ENCODE measurements around the gene STXBP6.

The STXBP6 gene

GRCh38 chr14:24879661-24880386, 170.1 kb downstream of the STXBP6 start:
- Histone ChIP-seq H3K4me3 (ENCODE audit: insufficient read depth in 1 of 2, low read depth in 1 of 2, low read length in 2 of 2) (peak overlapping the region in 1 of 2 experiments; percentile 48), H3K4me2 (ENCODE audit: low read length, poor library complexity, severe bottlenecking) (no peak overlapping the region), H3K27ac (ENCODE audit: low read length, poor library complexity, severe bottlenecking) (no peak overlapping the region), H3K9ac (ENCODE audit: low read length) (peak overlapping the region; percentile 82), H3K9me3 (ENCODE audit: control insufficient read depth, low read length) (no peaks in the 10 kb centered on the region), H2BK120ac (ENCODE audit: low read depth, low read length) (no peak overlapping the region), H2BK15ac (ENCODE audit: low read depth, poor library complexity, severe bottlenecking) (peak overlapping the region; percentile 48), H3K23ac (ENCODE audit: low read length in 2 of 2) (no peak overlapping the region), H3K18ac (ENCODE audit: low read depth in 1 of 2, low read length in 2 of 2) (peak overlapping the region in 1 of 2 experiments; percentile 4), H4K8ac (ENCODE audit: low read length) (no peak overlapping the region), H3K14ac (ENCODE audit: low read length in 2 of 2) (no peak overlapping the region), H2BK12ac (ENCODE audit: low read length in 2 of 2) (peak overlapping the region in 1 of 2 experiments; percentile 86), H3K27me3 (ENCODE audit: control insufficient read depth in 1 of 2, insufficient read depth in 1 of 2, low read length in 2 of 2) (no peaks in the 10 kb centered on the region), H2BK5ac (ENCODE audit: low read depth, low read length, poor library complexity, severe bottlenecking) (no peak overlapping the region), H3K36me3 (ENCODE audit: control insufficient read depth in 1 of 2, insufficient read depth in 2 of 2, low read depth in 1 of 2, low read length in 2 of 2) (no peaks in the 10 kb centered on the region), H4K91ac (ENCODE audit: low read length) (peak overlapping the region; percentile 7), H2AFZ (ENCODE audit: low read depth, low read length) (no peak overlapping the region), H3K79me1 (replicated peaks; ENCODE audit: low read length, poor library complexity, severe bottlenecking) (no peaks in the 10 kb centered on the region), H3K4me1 (ENCODE audit: control insufficient read depth, insufficient read depth, low read depth, low read length) (no peaks in the 10 kb centered on the region), H3K4ac (ENCODE audit: low read depth in 1 of 2, low read length in 2 of 2) (peak overlapping the region in 1 of 2 experiments; percentile 2), H2AK5ac (ENCODE audit: low read length, severe bottlenecking) (no peak overlapping the region)
- peak; percentile 76 for DNase-seq
- 86% methylated on average over 7 of the region's 8 CpGs for WGBS

- H3K4me1 ChIP-seq (ENCODE audit: control insufficient read depth, insufficient read depth, low read depth, low read length), result no peaks in the 10 kb centered on the region
- WGBS, result no CpG with 5 or more reads among the region's 1 CpG
- no peaks in the 10 kb centered on the region for H3K79me1 ChIP-seq (replicated peaks; ENCODE audit: low read length, poor library complexity, severe bottlenecking)
- no peaks in the 10 kb centered on the region for H3K27me3 ChIP-seq (ENCODE audit: control insufficient read depth in 1 of 2, insufficient read depth in 1 of 2, low read length in 2 of 2)
- H3K14ac ChIP-seq (ENCODE audit: low read length in 2 of 2), result no peak overlapping the region
- DNase-seq, result no peak
- no peak overlapping the region for H3K23ac ChIP-seq (ENCODE audit: low read length in 2 of 2)
- no peak overlapping the region for H3K4me3 ChIP-seq (ENCODE audit: insufficient read depth in 1 of 2, low read depth in 1 of 2, low read length in 2 of 2)
- no peak overlapping the region for H3K18ac ChIP-seq (ENCODE audit: low read depth in 1 of 2, low read length in 2 of 2)
- no peak overlapping the region for H3K4me2 ChIP-seq (ENCODE audit: low read length, poor library complexity, severe bottlenecking)
- H2BK12ac ChIP-seq (ENCODE audit: low read length in 2 of 2), result no peak overlapping the region
- no peak overlapping the region for H4K91ac ChIP-seq (ENCODE audit: low read length)
- H2AK5ac ChIP-seq (ENCODE audit: low read length, severe bottlenecking), result no peak overlapping the region
- no peaks in the 10 kb centered on the region for H3K9me3 ChIP-seq (ENCODE audit: control insufficient read depth, low read length)
- no peak overlapping the region for H3K9ac ChIP-seq (ENCODE audit: low read length)
- no peak overlapping the region for H2AFZ ChIP-seq (ENCODE audit: low read depth, low read length)
- H3K36me3 ChIP-seq (ENCODE audit: control insufficient read depth in 1 of 2, insufficient read depth in 2 of 2, low read depth in 1 of 2, low read length in 2 of 2), result no peaks in the 10 kb centered on the region
- H2BK120ac ChIP-seq (ENCODE audit: low read depth, low read length), result no peak overlapping the region
- no peak overlapping the region for H3K4ac ChIP-seq (ENCODE audit: low read depth in 1 of 2, low read length in 2 of 2)
- H2BK5ac ChIP-seq (ENCODE audit: low read depth, low read length, poor library complexity, severe bottlenecking), result no peak overlapping the region
- no peak overlapping the region for H4K8ac ChIP-seq (ENCODE audit: low read length)
- no peak overlapping the region for H2BK15ac ChIP-seq (ENCODE audit: low read depth, poor library complexity, severe bottlenecking)
- no peak overlapping the region for H3K27ac ChIP-seq (ENCODE audit: low read length, poor library complexity, severe bottlenecking)
Measured at GRCh38 chr14:24876996-24877395, 173.0 kb downstream of the STXBP6 start.

GRCh38 chr14:24875991-24876878, 173.7 kb downstream of the STXBP6 start:
- H4K8ac ChIP-seq (ENCODE audit: low read length), result no peak overlapping the region
- WGBS, result 86% methylated on average over 4 of the region's 4 CpGs
- H2BK120ac ChIP-seq (ENCODE audit: low read depth, low read length), result no peak overlapping the region
- no peak overlapping the region for H3K4me2 ChIP-seq (ENCODE audit: low read length, poor library complexity, severe bottlenecking)
- no peaks in the 10 kb centered on the region for H3K9me3 ChIP-seq (ENCODE audit: control insufficient read depth, low read length)
- no peaks in the 10 kb centered on the region for H3K79me1 ChIP-seq (replicated peaks; ENCODE audit: low read length, poor library complexity, severe bottlenecking)
- H3K4me3 ChIP-seq (ENCODE audit: insufficient read depth in 1 of 2, low read depth in 1 of 2, low read length in 2 of 2), result peak overlapping the region in 1 of 2 experiments; percentile 0
- DNase-seq, result no peak
- no peak overlapping the region for H2BK12ac ChIP-seq (ENCODE audit: low read length in 2 of 2)
- H4K91ac ChIP-seq (ENCODE audit: low read length), result no peak overlapping the region
- no peak overlapping the region for H2BK15ac ChIP-seq (ENCODE audit: low read depth, poor library complexity, severe bottlenecking)
- H3K14ac ChIP-seq (ENCODE audit: low read length in 2 of 2), result no peak overlapping the region
- H3K4ac ChIP-seq (ENCODE audit: low read depth in 1 of 2, low read length in 2 of 2), result no peak overlapping the region
- no peak overlapping the region for H3K23ac ChIP-seq (ENCODE audit: low read length in 2 of 2)
- no peak overlapping the region for H2AFZ ChIP-seq (ENCODE audit: low read depth, low read length)
- peak overlapping the region; percentile 40 for H3K9ac ChIP-seq (ENCODE audit: low read length)
- H2AK5ac ChIP-seq (ENCODE audit: low read length, severe bottlenecking), result no peak overlapping the region
- H3K36me3 ChIP-seq (ENCODE audit: control insufficient read depth in 1 of 2, insufficient read depth in 2 of 2, low read depth in 1 of 2, low read length in 2 of 2), result no peaks in the 10 kb centered on the region
- no peaks in the 10 kb centered on the region for H3K27me3 ChIP-seq (ENCODE audit: control insufficient read depth in 1 of 2, insufficient read depth in 1 of 2, low read length in 2 of 2)
- no peak overlapping the region for H3K27ac ChIP-seq (ENCODE audit: low read length, poor library complexity, severe bottlenecking)
- H3K4me1 ChIP-seq (ENCODE audit: control insufficient read depth, insufficient read depth, low read depth, low read length), result no peaks in the 10 kb centered on the region
- H3K18ac ChIP-seq (ENCODE audit: low read depth in 1 of 2, low read length in 2 of 2), result no peak overlapping the region
- H2BK5ac ChIP-seq (ENCODE audit: low read depth, low read length, poor library complexity, severe bottlenecking), result no peak overlapping the region

GRCh38 chr14:24875203-24875838, 174.6 kb downstream of the STXBP6 start:
- Histone ChIP-seq H2AK5ac (ENCODE audit: low read length, severe bottlenecking) (no peak overlapping the region), H3K4ac (ENCODE audit: low read depth in 1 of 2, low read length in 2 of 2) (no peak overlapping the region), H3K36me3 (ENCODE audit: control insufficient read depth in 1 of 2, insufficient read depth in 2 of 2, low read depth in 1 of 2, low read length in 2 of 2) (no peaks in the 10 kb centered on the region), H3K14ac (ENCODE audit: low read length in 2 of 2) (no peak overlapping the region), H3K79me1 (replicated peaks; ENCODE audit: low read length, poor library complexity, severe bottlenecking) (no peaks in the 10 kb centered on the region), H4K8ac (ENCODE audit: low read length) (no peak overlapping the region), H2BK12ac (ENCODE audit: low read length in 2 of 2) (no peak overlapping the region), H3K4me3 (ENCODE audit: insufficient read depth in 1 of 2, low read depth in 1 of 2, low read length in 2 of 2) (peak overlapping the region in 1 of 2 experiments; percentile 0), H3K27ac (ENCODE audit: low read length, poor library complexity, severe bottlenecking) (no peak overlapping the region), H2BK15ac (ENCODE audit: low read depth, poor library complexity, severe bottlenecking) (no peak overlapping the region), H3K4me1 (ENCODE audit: control insufficient read depth, insufficient read depth, low read depth, low read length) (no peaks in the 10 kb centered on the region), H2AFZ (ENCODE audit: low read depth, low read length) (no peak overlapping the region), H2BK5ac (ENCODE audit: low read depth, low read length, poor library complexity, severe bottlenecking) (no peak overlapping the region), H3K9me3 (ENCODE audit: control insufficient read depth, low read length) (no peaks in the 10 kb centered on the region), H3K18ac (ENCODE audit: low read depth in 1 of 2, low read length in 2 of 2) (no peak overlapping the region), H3K23ac (ENCODE audit: low read length in 2 of 2) (no peak overlapping the region), H3K4me2 (ENCODE audit: low read length, poor library complexity, severe bottlenecking) (no peak overlapping the region), H3K27me3 (ENCODE audit: control insufficient read depth in 1 of 2, insufficient read depth in 1 of 2, low read length in 2 of 2) (no peaks in the 10 kb centered on the region), H4K91ac (ENCODE audit: low read length) (no peak overlapping the region), H2BK120ac (ENCODE audit: low read depth, low read length) (no peak overlapping the region), H3K9ac (ENCODE audit: low read length) (peak overlapping the region; percentile 40)
- no peak for DNase-seq
- 92% methylated on average over 2 of the region's 4 CpGs for WGBS
